GM21717 (cell line): ENCODE measurements around the gene SERPINF2.
"Not testable (repeated sequence)": the region's sequence is repeated elsewhere in the genome, so short reads cannot be mapped to it uniquely, and the experiment has no call there.

Source experiments
- ATAC-seq: cut with Tn5 transposase; IDR thresholded peaks from one replicate; pipeline ENCODE4 v1.9.1; 2021; ENCODE audit warnings: mild to moderate bottlenecking, moderate library complexity; ENCODE audit not compliant: unreplicated experiment

Gene SERPINF2

GRCh38 chr17:1786708-1787107 is 44.0 kb downstream of the SERPINF2 start:
- ATAC-seq = no peak

DNA sequence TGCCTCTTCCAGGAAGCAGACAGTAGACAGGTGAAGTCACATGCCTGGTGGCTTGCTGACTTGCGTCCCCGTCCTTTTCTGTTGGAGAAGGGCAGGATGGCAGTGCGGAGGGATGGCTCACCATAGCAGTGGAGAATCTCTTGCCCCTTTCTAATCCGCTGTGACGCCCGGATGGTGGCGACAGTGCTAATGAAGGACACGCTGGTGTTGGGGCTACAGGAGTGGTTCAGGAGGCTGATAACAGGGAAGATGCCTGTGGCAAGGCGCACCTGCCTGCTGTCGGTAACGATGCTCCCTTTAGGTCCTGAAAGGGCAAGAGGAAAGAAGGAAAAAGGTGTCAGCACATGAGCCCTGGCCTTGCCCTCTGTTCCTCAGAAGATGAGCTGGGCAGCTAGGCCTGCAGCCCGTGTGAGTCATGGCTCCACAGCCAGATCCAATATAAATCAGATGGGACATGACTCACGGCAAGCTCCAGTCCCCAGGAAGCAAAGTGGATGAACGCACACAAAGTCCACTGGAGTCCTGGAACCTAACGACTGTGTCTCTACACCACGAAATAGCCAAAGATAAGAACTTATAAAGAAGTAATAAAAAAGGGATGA is 44.7 kb downstream of the SERPINF2 start:
- no peak for ATAC-seq

GRCh38 chr17:1789936-1790335 is 47.3 kb downstream of the SERPINF2 start:
- no peak for ATAC-seq

GRCh38 chr17:1792495-1793446 is 50.1 kb downstream of the SERPINF2 start:
- no peak for ATAC-seq

GRCh38 chr17:1793447-1793806 is 50.8 kb downstream of the SERPINF2 start:
- ATAC-seq = no peak

DNA sequence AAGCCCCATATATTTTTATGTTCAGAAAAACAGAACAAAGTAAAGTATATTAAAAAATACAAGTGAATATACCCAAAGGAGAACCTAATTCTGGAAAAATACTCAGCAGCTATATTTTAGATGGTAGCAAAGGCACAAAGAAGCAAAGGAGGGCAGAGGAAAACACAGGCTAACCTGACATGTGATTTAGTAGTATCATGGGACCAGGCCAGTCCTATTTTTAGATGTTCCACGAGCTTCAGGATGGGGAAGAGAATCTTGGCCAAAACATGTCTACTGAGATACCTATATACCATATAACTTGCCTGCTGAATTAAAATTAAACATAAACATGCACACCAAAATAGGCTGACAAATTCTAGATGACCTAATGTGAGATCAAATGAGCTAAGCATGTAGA is 54.1 kb downstream of the SERPINF2 start:
- ATAC-seq = no peak

GRCh38 chr17:1797323-1797722 is 54.7 kb downstream of the SERPINF2 start:
- no peak for ATAC-seq

DNA sequence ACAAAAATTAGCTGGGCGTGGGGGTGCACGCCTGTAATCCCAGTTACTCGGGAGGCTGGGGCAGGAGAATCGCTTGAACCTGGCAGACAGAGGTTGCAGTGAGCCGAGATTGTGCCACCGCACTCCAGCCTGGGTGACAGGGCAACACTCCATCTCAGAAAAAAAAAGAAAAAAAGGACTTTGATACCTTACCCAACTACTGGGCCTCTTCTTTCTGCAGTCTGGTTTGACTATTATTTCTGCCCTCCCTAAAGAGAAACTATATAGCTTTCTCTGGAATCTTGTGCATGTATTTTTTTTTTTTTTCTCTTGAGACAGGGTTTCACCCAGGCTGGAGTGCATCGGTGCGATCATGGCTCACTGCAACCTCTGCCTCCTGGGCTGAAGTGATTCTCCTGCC is 55.2 kb downstream of the SERPINF2 start:
- not testable (repeated sequence) for ATAC-seq

- no peak for ATAC-seq
These were observed 57.6 kb downstream of the SERPINF2 start for GRCh38 chr17:1800240-1800639.

DNA sequence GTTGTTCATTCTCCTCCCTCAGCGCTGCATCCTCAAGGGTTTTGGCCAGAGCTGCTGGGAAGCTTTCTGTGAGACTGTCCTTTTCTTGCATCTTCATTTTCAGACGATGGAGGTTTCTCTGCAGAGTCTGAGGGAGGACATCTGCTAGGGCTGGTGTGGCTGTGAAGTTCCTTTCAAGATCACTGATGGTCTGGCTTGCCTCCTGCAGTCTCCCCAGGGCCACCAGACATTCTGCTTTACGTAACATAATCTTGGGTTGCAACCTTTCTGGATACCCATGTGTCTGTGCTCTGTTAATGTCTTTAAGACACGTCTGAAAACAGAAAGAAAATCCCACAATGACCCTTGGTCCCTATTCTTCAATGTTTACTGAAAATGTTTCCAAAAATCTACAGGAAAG is 58.0 kb downstream of the SERPINF2 start:
- ATAC-seq = no peak

GRCh38 chr17:1802429-1802828 is 59.8 kb downstream of the SERPINF2 start:
- no peak for ATAC-seq

DNA sequence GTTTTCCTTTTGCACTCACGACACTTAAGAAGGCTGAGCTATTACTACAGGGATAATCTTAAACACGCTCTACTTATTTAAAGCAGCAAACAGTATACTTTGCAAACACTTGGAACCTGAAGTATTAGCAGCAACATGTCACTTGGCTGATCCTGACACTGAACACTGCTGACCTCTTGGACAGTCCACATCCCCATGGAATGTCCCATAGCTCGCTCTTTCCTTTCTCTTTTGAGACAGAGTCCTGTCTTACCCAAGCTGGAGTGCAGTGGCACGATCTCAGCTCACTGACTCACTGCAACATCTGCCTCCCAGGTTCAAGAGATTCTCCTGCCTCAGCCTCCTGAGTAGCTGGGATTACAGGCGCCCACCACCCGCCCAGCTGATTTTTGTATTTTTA is 60.6 kb downstream of the SERPINF2 start:
- ATAC-seq = no peak
